Measurements from ENCODE around the gene DBT. TPM values are rescaled to one million over a fixed set of nuclear protein-coding genes. Genes with fewer than 3 reads are reported as not detected.

The DBT gene
- total RNA-seq, 1 experiment from 2014 or later: 13.1 TPM

- no peaks in the 10 kb centered on the region for H4K20me1 ChIP-seq (ENCODE audit: insufficient read depth, low read depth, low read length)
- peaks cover 28% of the 10 kb centered on the region; the same call in 1 of the 2 replicates for H3K36me3 ChIP-seq (ENCODE audit: insufficient read depth, low read length)
- peak overlapping the region; percentile 16 for H3K27ac ChIP-seq (ENCODE audit: low read length)
- H3K9ac ChIP-seq (ENCODE audit: low read length): no peak overlapping the region
- no peaks in the 10 kb centered on the region for H3K9me2 ChIP-seq (replicated peaks; ENCODE audit: insufficient read depth, low read length)
- DNase-seq: no peak
- peaks cover 11% of the 10 kb centered on the region for H3K4me1 ChIP-seq (ENCODE audit: low read length)
- H3K9me3 ChIP-seq (ENCODE audit: low read length): no peaks in the 10 kb centered on the region
- peak overlapping the region; percentile 57; the same call in 1 of the 2 replicates for H2AFZ ChIP-seq (ENCODE audit: low read length)
- no peak overlapping the region for H3K4me3 ChIP-seq (ENCODE audit: low read length)
- no peaks in the 10 kb centered on the region for H3K79me2 ChIP-seq (ENCODE audit: low read length)
- no peaks in the 10 kb centered on the region for H3K27me3 ChIP-seq (ENCODE audit: low read length)
- H3K4me2 ChIP-seq (ENCODE audit: low read depth, low read length, poor library complexity, severe bottlenecking): peak overlapping the region; percentile 29
Observed at GRCh38 chr1:100152271-100152670, 97.4 kb downstream of the DBT start.

DNA sequence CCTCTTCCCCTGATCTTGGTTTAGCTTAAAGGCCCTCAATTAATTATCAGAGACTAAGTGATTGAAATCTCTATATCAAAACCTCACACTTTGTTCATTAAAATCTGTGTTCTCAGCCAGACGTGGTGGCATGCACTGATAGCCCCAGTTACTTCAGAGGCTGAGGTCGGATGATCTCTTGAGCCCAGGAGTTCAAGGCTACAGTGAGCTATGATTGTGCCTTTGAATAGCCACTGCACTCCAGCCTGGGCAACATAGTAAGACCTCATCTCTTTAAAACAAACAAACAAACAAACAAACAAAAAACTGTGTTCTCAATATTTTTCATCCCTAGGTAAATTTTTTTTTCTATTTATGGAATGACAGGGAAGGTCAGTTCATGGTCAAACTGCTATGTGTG lies 98.0 kb downstream of the DBT start:
- H3K4me2 ChIP-seq (ENCODE audit: low read depth, low read length, poor library complexity, severe bottlenecking): peak overlapping the region; percentile 29
- H3K9me2 ChIP-seq (replicated peaks; ENCODE audit: insufficient read depth, low read length): no peaks in the 10 kb centered on the region
- no peaks in the 10 kb centered on the region for H3K79me2 ChIP-seq (ENCODE audit: low read length)

DNA sequence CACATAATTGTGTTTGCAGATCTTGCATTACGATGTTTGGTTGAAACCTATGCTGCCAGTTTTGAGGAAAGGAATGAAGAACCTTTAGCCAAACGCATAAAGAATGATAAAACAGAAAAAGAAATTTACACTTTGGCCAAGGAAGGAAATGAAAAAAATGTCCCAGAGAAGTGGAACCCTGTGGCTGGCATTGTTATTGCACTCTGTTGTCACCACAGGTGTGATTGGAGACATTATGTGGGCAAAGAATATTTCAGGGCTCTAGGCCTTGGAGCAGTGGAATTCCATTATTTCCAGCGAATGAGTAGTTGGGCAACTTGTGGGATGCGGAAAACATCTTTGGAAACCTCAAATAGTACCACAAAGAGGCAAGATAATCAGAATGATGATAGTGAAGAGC lies 101.8 kb downstream of the DBT start:
- Histone ChIP-seq H3K27me3 (ENCODE audit: low read length) (no peaks in the 10 kb centered on the region), H3K9ac (ENCODE audit: low read length) (no peak overlapping the region), H3K4me2 (ENCODE audit: low read depth, low read length, poor library complexity, severe bottlenecking) (no peak overlapping the region), H3K27ac (ENCODE audit: low read length) (no peak overlapping the region), H3K4me1 (ENCODE audit: low read length) (peaks cover 11% of the 10 kb centered on the region), H3K36me3 (ENCODE audit: insufficient read depth, low read length) (peaks cover 62% of the 10 kb centered on the region), H3K9me2 (replicated peaks; ENCODE audit: insufficient read depth, low read length) (no peaks in the 10 kb centered on the region), H2AFZ (ENCODE audit: low read length) (no peak overlapping the region), H3K4me3 (ENCODE audit: low read length) (no peak overlapping the region), H3K9me3 (ENCODE audit: low read length) (no peaks in the 10 kb centered on the region), H4K20me1 (ENCODE audit: insufficient read depth, low read depth, low read length) (no peaks in the 10 kb centered on the region), H3K79me2 (ENCODE audit: low read length) (no peaks in the 10 kb centered on the region)
- DNase-seq: no peak

More for the DNA sequence above, 98.0 kb downstream of the DBT start:
- H3K27ac ChIP-seq (ENCODE audit: low read length): peak overlapping the region; percentile 16
- H3K4me1 ChIP-seq (ENCODE audit: low read length): peaks cover 11% of the 10 kb centered on the region
- H3K27me3 ChIP-seq (ENCODE audit: low read length): no peaks in the 10 kb centered on the region
- DNase-seq: no peak
- H3K4me3 ChIP-seq (ENCODE audit: low read length): no peak overlapping the region
- no peak overlapping the region for H3K9ac ChIP-seq (ENCODE audit: low read length)
- H2AFZ ChIP-seq (ENCODE audit: low read length): no peak overlapping the region
- no peaks in the 10 kb centered on the region for H3K9me3 ChIP-seq (ENCODE audit: low read length)
- H3K36me3 ChIP-seq (ENCODE audit: insufficient read depth, low read length): peaks cover 30% of the 10 kb centered on the region; the same call in 1 of the 2 replicates
- H4K20me1 ChIP-seq (ENCODE audit: insufficient read depth, low read depth, low read length): no peaks in the 10 kb centered on the region

- H3K79me2 ChIP-seq (ENCODE audit: low read length): no peaks in the 10 kb centered on the region
- no peaks in the 10 kb centered on the region for H3K9me3 ChIP-seq (ENCODE audit: low read length)
- no peak for DNase-seq
- peaks cover 5% of the 10 kb centered on the region for H3K4me1 ChIP-seq (ENCODE audit: low read length)
- H3K27ac ChIP-seq (ENCODE audit: low read length): no peak overlapping the region
- H4K20me1 ChIP-seq (ENCODE audit: insufficient read depth, low read depth, low read length): no peaks in the 10 kb centered on the region
- H2AFZ ChIP-seq (ENCODE audit: low read length): no peak overlapping the region
- H3K9me2 ChIP-seq (replicated peaks; ENCODE audit: insufficient read depth, low read length): no peaks in the 10 kb centered on the region
- no peaks in the 10 kb centered on the region for H3K27me3 ChIP-seq (ENCODE audit: low read length)
- H3K9ac ChIP-seq (ENCODE audit: low read length): no peak overlapping the region
- no peak overlapping the region for H3K4me2 ChIP-seq (ENCODE audit: low read depth, low read length, poor library complexity, severe bottlenecking)
- peaks cover 71% of the 10 kb centered on the region for H3K36me3 ChIP-seq (ENCODE audit: insufficient read depth, low read length)
- H3K4me3 ChIP-seq (ENCODE audit: low read length): no peak overlapping the region
Observed at GRCh38 chr1:100146958-100147357, 102.7 kb downstream of the DBT start.

- Histone ChIP-seq H3K27me3 (ENCODE audit: low read length) (no peaks in the 10 kb centered on the region), H3K36me3 (ENCODE audit: insufficient read depth, low read length) (peaks cover 83% of the 10 kb centered on the region), H3K27ac (ENCODE audit: low read length) (no peak overlapping the region), H3K9me3 (ENCODE audit: low read length) (no peaks in the 10 kb centered on the region), H3K4me2 (ENCODE audit: low read depth, low read length, poor library complexity, severe bottlenecking) (no peak overlapping the region), H2AFZ (ENCODE audit: low read length) (no peak overlapping the region), H4K20me1 (ENCODE audit: insufficient read depth, low read depth, low read length) (no peaks in the 10 kb centered on the region), H3K9me2 (replicated peaks; ENCODE audit: insufficient read depth, low read length) (no peaks in the 10 kb centered on the region), H3K79me2 (ENCODE audit: low read length) (no peaks in the 10 kb centered on the region), H3K4me1 (ENCODE audit: low read length) (no peaks in the 10 kb centered on the region), H3K4me3 (ENCODE audit: low read length) (no peak overlapping the region), H3K9ac (ENCODE audit: low read length) (no peak overlapping the region)
- DNase-seq: no peak
Observed at GRCh38 chr1:100145116-100145515, 104.5 kb downstream of the DBT start.

DNA sequence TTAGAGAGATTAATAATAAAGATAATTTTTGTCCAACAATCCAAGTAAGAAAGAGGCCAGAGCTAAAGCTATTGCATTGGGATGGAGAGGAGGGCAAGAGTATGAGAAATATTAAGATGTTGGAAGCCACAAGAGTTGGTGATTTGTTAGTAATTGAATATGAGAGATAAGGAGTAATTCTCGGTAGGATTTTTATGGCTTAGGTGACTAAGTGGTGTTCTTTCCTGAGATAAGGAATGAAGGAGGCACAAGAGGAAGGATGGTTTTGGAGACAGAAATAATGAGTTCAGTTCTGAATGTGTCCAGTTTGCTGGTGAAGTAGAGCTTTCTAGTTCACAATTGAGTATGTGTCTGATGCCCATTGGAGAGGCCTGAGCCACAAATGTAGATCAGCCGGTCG lies 107.3 kb downstream of the DBT start:
- no peaks in the 10 kb centered on the region for H4K20me1 ChIP-seq (ENCODE audit: insufficient read depth, low read depth, low read length)
- no peaks in the 10 kb centered on the region for H3K9me3 ChIP-seq (ENCODE audit: low read length)
- H3K27me3 ChIP-seq (ENCODE audit: low read length): no peaks in the 10 kb centered on the region
- H3K27ac ChIP-seq (ENCODE audit: low read length): no peak overlapping the region
- no peaks in the 10 kb centered on the region for H3K9me2 ChIP-seq (replicated peaks; ENCODE audit: insufficient read depth, low read length)
- no peaks in the 10 kb centered on the region for H3K4me1 ChIP-seq (ENCODE audit: low read length)
- no peak for DNase-seq
- H3K9ac ChIP-seq (ENCODE audit: low read length): no peak overlapping the region
- no peak overlapping the region for H3K4me2 ChIP-seq (ENCODE audit: low read depth, low read length, poor library complexity, severe bottlenecking)
- H2AFZ ChIP-seq (ENCODE audit: low read length): no peak overlapping the region
- H3K4me3 ChIP-seq (ENCODE audit: low read length): no peak overlapping the region
- peaks cover 83% of the 10 kb centered on the region for H3K36me3 ChIP-seq (ENCODE audit: insufficient read depth, low read length)
- no peaks in the 10 kb centered on the region for H3K79me2 ChIP-seq (ENCODE audit: low read length)

DNA sequence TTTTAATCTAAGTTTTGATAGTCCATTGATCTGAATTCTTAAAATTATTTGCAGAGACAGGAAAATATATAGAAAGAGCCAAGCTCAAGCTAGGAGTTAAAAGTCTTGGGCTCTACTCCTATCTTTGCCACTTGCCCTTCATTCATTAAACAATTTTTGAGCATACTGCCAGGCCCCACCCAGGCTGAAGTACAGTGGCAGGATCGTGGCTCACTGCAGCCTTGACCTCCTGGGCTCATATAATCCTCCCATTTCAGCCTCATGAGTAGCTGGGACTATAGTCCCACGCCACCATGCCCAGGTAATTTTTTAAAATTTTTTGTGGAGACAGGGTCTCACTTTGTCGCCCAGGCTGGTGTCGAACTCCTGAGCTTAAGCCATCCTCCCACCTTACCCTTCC lies 108.4 kb downstream of the DBT start:
- peaks cover 87% of the 10 kb centered on the region for H3K36me3 ChIP-seq (ENCODE audit: insufficient read depth, low read length)
- H3K4me3 ChIP-seq (ENCODE audit: low read length): no peak overlapping the region
- DNase-seq: no peak
- H4K20me1 ChIP-seq (ENCODE audit: insufficient read depth, low read depth, low read length): no peaks in the 10 kb centered on the region
- H3K4me2 ChIP-seq (ENCODE audit: low read depth, low read length, poor library complexity, severe bottlenecking): no peak overlapping the region
- H3K79me2 ChIP-seq (ENCODE audit: low read length): no peaks in the 10 kb centered on the region
- H3K27me3 ChIP-seq (ENCODE audit: low read length): no peaks in the 10 kb centered on the region
- H3K27ac ChIP-seq (ENCODE audit: low read length): no peak overlapping the region
- no peaks in the 10 kb centered on the region for H3K9me2 ChIP-seq (replicated peaks; ENCODE audit: insufficient read depth, low read length)
- H3K4me1 ChIP-seq (ENCODE audit: low read length): no peaks in the 10 kb centered on the region
- H3K9me3 ChIP-seq (ENCODE audit: low read length): no peaks in the 10 kb centered on the region
- no peak overlapping the region for H3K9ac ChIP-seq (ENCODE audit: low read length)
- no peak overlapping the region for H2AFZ ChIP-seq (ENCODE audit: low read length)

- Histone ChIP-seq H3K9me3 (ENCODE audit: low read length) (no peaks in the 10 kb centered on the region), H3K27me3 (ENCODE audit: low read length) (no peaks in the 10 kb centered on the region), H3K4me1 (ENCODE audit: low read length) (peaks cover 17% of the 10 kb centered on the region), H3K9ac (ENCODE audit: low read length) (no peak overlapping the region), H3K79me2 (ENCODE audit: low read length) (peaks cover 32% of the 10 kb centered on the region), H4K20me1 (ENCODE audit: insufficient read depth, low read depth, low read length) (no peaks in the 10 kb centered on the region), H2AFZ (ENCODE audit: low read length) (no peak overlapping the region), H3K4me3 (ENCODE audit: low read length) (no peak overlapping the region), H3K36me3 (ENCODE audit: insufficient read depth, low read length) (peaks cover 57% of the 10 kb centered on the region), H3K9me2 (replicated peaks; ENCODE audit: insufficient read depth, low read length) (no peaks in the 10 kb centered on the region), H3K27ac (ENCODE audit: low read length) (no peak overlapping the region), H3K4me2 (ENCODE audit: low read depth, low read length, poor library complexity, severe bottlenecking) (no peak overlapping the region)
- DNase-seq: no peak
Observed at GRCh38 chr1:100137602-100138001, 112.0 kb downstream of the DBT start.

Data from Karpas-422 (cell line).